A549 (cell line): ENCODE results near the gene AAR2. TPM values are rescaled to one million over a fixed set of nuclear protein-coding genes. Genes with fewer than 3 reads are reported as not detected.

Experiments used
- ATAC-seq, 2 experiments: fragments of 200-7000 bp in 1 of 2; fragments of >200 bp in 1 of 2; cut with Nextera tagmentation in 1 of 2; cut with Tn5 transposase in 1 of 2; 3 replicates each; pipeline versions ENCODE4 v1.8.0 to v1.9.1; 2018 to 2020; ENCODE audit warnings: mild to moderate bottlenecking in 1 of 2, moderate library complexity in 1 of 2
- CTCF ChIA-PET: fragments of 300-600 bp; sonication (Branson Sonifier 250); formaldehyde crosslinking; extraction: SDS; loops from one replicate; lab custom pipeline; 2021; ENCODE audit warnings: antibody characterized with exemption, inconsistent platforms; lab: Yijun Ruan, JAX
- POLR2A ChIA-PET: fragments of 350-600 bp; formaldehyde crosslinking; extraction: SDS; loops from one replicate; lab custom pipeline; 2021; ENCODE audit warnings: antibody characterized with exemption, inconsistent platforms; lab: Yijun Ruan, JAX
- DNase-seq, 2 experiments: peaks; one replicate each; pipeline versions ENCODE4 v3.0.0 to v3.0.0-alpha.2; 2011 to 2016; ENCODE audit warnings: low read depth in 1 of 2, low spot score in 1 of 2
- FAIRE-seq: peaks from 2 replicates; lab custom pipeline; 2011; peaks lifted over from hg19 to GRCh38; lab: Jason Lieb, UNC
- H3K27ac ChIP-seq, 2 experiments: fragments of >200 bp; sonication (Bioruptor Twin); formaldehyde crosslinking; 3 replicates each; pipeline ENCODE4 v1.5.1; 2016 to 2017
- H3K4me1 ChIP-seq: fragments of >200 bp; sonication (Bioruptor Twin); formaldehyde crosslinking; 3 replicates; pipeline ENCODE4 v1.6.1; 2016
- H3K4me2 ChIP-seq: fragments of >200 bp; sonication (Bioruptor Twin); formaldehyde crosslinking; 3 replicates; pipeline ENCODE4 v1.6.1; 2016
- H3K4me3 ChIP-seq: fragments of >200 bp; sonication (Bioruptor Twin); formaldehyde crosslinking; 3 replicates; pipeline ENCODE4 v1.5.1; 2016
- H3K9me3 ChIP-seq: fragments of >200 bp; sonication (Bioruptor Twin); formaldehyde crosslinking; 3 replicates; pipeline ENCODE4 v1.6.1; 2016
- ATOH8 ChIP-seq: fragments of 250-450 bp; sonication (Bioruptor Pico); IDR thresholded peaks from 2 replicates; pipeline ENCODE4 v1.5.0; 2020; ENCODE audit warnings: low read depth, mild to moderate bottlenecking, moderate library complexity
- CEBPB ChIP-seq, 2 experiments: fragments of >200 bp in 1 of 2; sonication (Bioruptor Twin) in 1 of 2; formaldehyde crosslinking in 1 of 2; IDR thresholded peaks; 2 replicates each; pipeline ENCODE4 v1.6.1; 2012 to 2016
- EHF ChIP-seq: fragments of 250-450 bp; sonication (Bioruptor Pico); IDR thresholded peaks from 2 replicates; pipeline ENCODE4 v1.5.0; 2020; ENCODE audit warnings: mild to moderate bottlenecking
- ELK1 ChIP-seq: fragments of 150-350 bp; IDR thresholded peaks from 2 replicates; pipeline ENCODE4 v1.6.1; 2014; ENCODE audit warnings: low read depth, mild to moderate bottlenecking, low read length
- FOSL2 ChIP-seq, 2 experiments: fragments of 450-650 bp in 1 of 2; fragments of >200 bp in 1 of 2; sonication (Bioruptor Twin) in 1 of 2; formaldehyde crosslinking; IDR thresholded peaks; 2 replicates each; pipeline versions ENCODE4 v1.5.0 to v1.6.1; 2016 to 2020; ENCODE audit warnings: mild to moderate bottlenecking in 1 of 2, moderate library complexity in 1 of 2
- HOXB5 ChIP-seq: fragments of 250-450 bp; sonication (Bioruptor Pico); IDR thresholded peaks from 2 replicates; pipeline ENCODE4 v1.5.0; 2020; ENCODE audit warnings: mild to moderate bottlenecking, moderate library complexity
- JUNB ChIP-seq: fragments of >200 bp; sonication (Bioruptor Twin); formaldehyde crosslinking; IDR thresholded peaks from 2 replicates; pipeline ENCODE4 v1.6.1; 2016
- MAZ ChIP-seq: fragments of 150-350 bp; IDR thresholded peaks from 2 replicates; pipeline ENCODE4 v1.6.1; 2014; ENCODE audit warnings: antibody characterized with exemption, low read depth, low read length, borderline replicate concordance
- MYC ChIP-seq: IDR thresholded peaks from 2 replicates; pipeline ENCODE4 v1.6.1; 2012; ENCODE audit warnings: mild to moderate bottlenecking, inconsistent platforms, low read length, improper control_type of control experiment, borderline replicate concordance
- NR3C1 ChIP-seq: fragments of >200 bp; sonication (Bioruptor Twin); formaldehyde crosslinking; IDR thresholded peaks from 3 replicates; pipeline ENCODE4 v1.6.1; 2017
- POLR2AphosphoS2 ChIP-seq: conservative IDR thresholded peaks from 2 replicates; pipeline ENCODE4 v1.6.1; 2012; ENCODE audit warnings: low read length, improper control_type of control experiment, inconsistent platforms
- RCOR1 ChIP-seq: fragments of 150-350 bp; IDR thresholded peaks from 2 replicates; pipeline ENCODE4 v1.6.1; 2014; ENCODE audit warnings: antibody characterized with exemption, low read length, low read depth
- REST ChIP-seq: fragments of 200-600 bp; sonication (generic); IDR thresholded peaks from 2 replicates; pipeline ENCODE4 v1.6.1; 2016; ENCODE audit warnings: antibody characterized with exemption, mild to moderate bottlenecking, moderate library complexity
- RFX5 ChIP-seq: fragments of 450-650 bp; IDR thresholded peaks from 2 replicates; pipeline ENCODE4 v1.7.1; 2014; ENCODE audit warnings: antibody characterized with exemption, mild to moderate bottlenecking, moderate library complexity
- SREBF2 ChIP-seq: fragments of 450-650 bp; IDR thresholded peaks from 2 replicates; pipeline ENCODE4 v1.6.1; 2014; ENCODE audit warnings: mild to moderate bottlenecking, moderate library complexity
- TFCP2L1 ChIP-seq: fragments of 250-450 bp; sonication (Bioruptor Pico); IDR thresholded peaks from 2 replicates; pipeline ENCODE4 v1.5.0; 2021; ENCODE audit warnings: mild to moderate bottlenecking
- TP53 ChIP-seq: fragments of 250-450 bp; sonication (Bioruptor Pico); IDR thresholded peaks from 2 replicates; pipeline ENCODE4 v1.5.0; 2021; ENCODE audit warnings: mild to moderate bottlenecking, moderate library complexity
- USF2 ChIP-seq: fragments of 450-650 bp; IDR thresholded peaks from 2 replicates; pipeline ENCODE4 v1.6.1; 2014; ENCODE audit warnings: antibody characterized with exemption
- ZC3H11A ChIP-seq: fragments of 450-650 bp; IDR thresholded peaks from 2 replicates; pipeline ENCODE4 v1.6.1; 2014; ENCODE audit warnings: antibody characterized with exemption, mild to moderate bottlenecking
- ZFP36 ChIP-seq: fragments of 450-650 bp; IDR thresholded peaks from 2 replicates; pipeline ENCODE4 v1.6.1; 2014; ENCODE audit warnings: borderline replicate concordance; ENCODE audit not compliant: partially characterized antibody
- ZNF302 ChIP-seq: fragments of 250-450 bp; sonication (Bioruptor Pico); IDR thresholded peaks from 2 replicates; pipeline ENCODE4 v1.9.0; 2021; ENCODE audit warnings: inconsistent platforms, mild to moderate bottlenecking, moderate library complexity
- WGBS: methylation state at CpG from one replicate; pipeline ENCODE4 v1.1.6; 2017; ENCODE audit errors: missing lambda C conversion rate; 5-methylcytosine and 5-hydroxymethylcytosine counted together
- polyA plus RNA-seq, 4 experiments: library from polyadenylated mRNA; depleted of rRNA in 3 of 4; stranded (reverse); fragments of >200 nt; fragmentation: RNase III in 1 of 4; extraction: RNeasy Plus Mini Kit Qiagen cat#74134 plus additional on column Dnase treatment in 1 of 4; gene quantifications; 2 replicates in 3 of 4; 3 replicates in 1 of 4; pipeline ENCODE4 v1.2.3, GENCODE V29; 2011 to 2017
- TF ChIP-seq, protein P1 (sequence below): fragments of >200 bp; sonication (Bioruptor Twin); formaldehyde crosslinking; IDR thresholded peaks from 3 replicates; pipeline ENCODE4 v1.6.1; 2016
- TF ChIP-seq, protein P2 (sequence below): IDR thresholded peaks from 2 replicates; pipeline ENCODE4 v1.6.1; 2012

The AAR2 gene
- polyA plus RNA-seq, 2 of the 4 experiments (the other 2 are of a cell fraction): 26.8 to 29.2 TPM

DNA sequence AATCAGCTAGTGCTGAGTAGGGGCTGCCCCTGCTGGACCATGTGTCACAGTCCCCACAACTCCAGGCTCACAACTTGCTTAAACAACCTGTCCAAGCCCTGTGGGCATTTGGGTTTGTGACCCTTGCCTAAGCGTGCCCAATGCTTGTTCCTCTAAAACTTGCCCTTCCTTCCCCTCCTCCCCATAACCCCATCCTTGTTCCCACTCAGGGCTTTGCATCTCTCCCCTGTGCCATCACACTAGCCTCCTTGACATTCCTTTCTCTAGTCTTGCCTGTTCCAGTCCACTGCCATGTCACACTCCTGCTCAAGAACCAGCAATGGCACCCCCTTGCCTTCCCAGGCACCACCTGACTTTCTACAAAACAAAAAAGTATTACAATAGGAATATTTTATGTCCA, 67.6 kb downstream of the AAR2 start:
- DNase-seq (no peak), FAIRE-seq (no peak), ATAC-seq (no peak)
- ChIA-PET POLR2A (no interaction called here), CTCF (interaction anchor here (1.4 kb wide), 1 partner anchor 53 kb away, joined by 4 read pairs; no protein-coding TSS in a partner anchor)
- no peak overlapping the region for H3K27ac ChIP-seq
- TF ChIP-seq TP53 (CRISPR knock-in tag) (no peak), RCOR1 (no peak), USF2 (no peak), FOSL2 (IDR thresholded peaks at IDR 0.05) (no peak), FOSL2 (CRISPR knock-in tag; IDR thresholded peaks at IDR 0.05) (no peak), ZNF302 (CRISPR knock-in tag) (no peak), EHF (CRISPR knock-in tag) (no peak), MAZ (no peak), ZC3H11A (no peak), REST (no peak), JUNB (no peak), HOXB5 (CRISPR knock-in tag) (no peak), SREBF2 (no peak), ZFP36 (no peak), NR3C1 (no peak), POLR2AphosphoS2 (no peak), RFX5 (no peak), TFCP2L1 (CRISPR knock-in tag) (no peak), MYC (no peak)
- H3K4me1 ChIP-seq: peaks cover 11% of the 10 kb centered on the region; the same call in 1 of the 3 replicates
- no peaks in the 10 kb centered on the region for H3K9me3 ChIP-seq
- H3K4me3 ChIP-seq: no peak overlapping the region
- H3K4me2 ChIP-seq: no peak overlapping the region
- 0% methylated on average over 1 of the region's 1 CpG for WGBS

DNA sequence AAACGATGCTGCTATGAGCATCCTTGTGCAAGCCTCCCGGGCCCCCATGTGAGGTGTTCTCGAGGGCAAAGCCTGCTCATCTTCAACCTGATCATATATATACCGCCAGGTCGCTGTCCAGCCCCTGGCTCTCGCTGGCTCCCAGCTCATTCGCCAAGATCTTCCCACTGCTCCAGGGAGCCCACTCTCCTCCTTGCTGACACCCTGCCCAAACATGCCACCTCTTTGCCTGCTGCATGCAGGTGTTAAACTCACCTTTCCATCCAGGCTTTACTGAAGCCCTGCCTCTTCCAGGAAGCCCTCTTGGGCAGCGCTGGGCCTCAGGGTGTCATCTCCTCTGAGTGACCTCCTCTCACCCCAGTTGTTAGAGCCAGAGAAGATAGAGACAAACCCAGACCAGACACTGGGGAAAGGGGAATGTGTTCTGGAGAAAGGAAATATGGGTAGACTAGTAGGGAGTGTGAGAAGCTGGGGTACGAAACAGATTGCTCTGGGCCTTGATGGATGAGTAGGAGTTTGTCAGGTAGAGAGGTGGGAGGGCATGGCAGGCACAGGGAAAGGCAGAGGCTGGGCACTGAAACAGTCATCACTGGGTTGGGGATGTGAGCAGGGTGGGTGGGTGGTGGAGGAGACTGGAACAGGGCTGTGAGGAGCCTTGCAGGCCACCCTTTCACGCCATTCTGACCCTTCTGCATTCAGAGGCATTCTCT, 68.7 kb downstream of the AAR2 start:
- Histone ChIP-seq H3K27ac (no peak overlapping the region), H3K9me3 (no peaks in the 10 kb centered on the region), H3K4me1 (peaks cover 11% of the 10 kb centered on the region; the same call in 1 of the 3 replicates), H3K4me2 (no peak overlapping the region), H3K4me3 (no peak overlapping the region)
- TF ChIP-seq, protein P1, sequence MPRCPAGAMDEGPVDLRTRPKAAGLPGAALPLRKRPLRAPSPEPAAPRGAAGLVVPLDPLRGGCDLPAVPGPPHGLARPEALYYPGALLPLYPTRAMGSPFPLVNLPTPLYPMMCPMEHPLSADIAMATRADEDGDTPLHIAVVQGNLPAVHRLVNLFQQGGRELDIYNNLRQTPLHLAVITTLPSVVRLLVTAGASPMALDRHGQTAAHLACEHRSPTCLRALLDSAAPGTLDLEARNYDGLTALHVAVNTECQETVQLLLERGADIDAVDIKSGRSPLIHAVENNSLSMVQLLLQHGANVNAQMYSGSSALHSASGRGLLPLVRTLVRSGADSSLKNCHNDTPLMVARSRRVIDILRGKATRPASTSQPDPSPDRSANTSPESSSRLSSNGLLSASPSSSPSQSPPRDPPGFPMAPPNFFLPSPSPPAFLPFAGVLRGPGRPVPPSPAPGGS: no peak
- TF ChIP-seq, protein P2, sequence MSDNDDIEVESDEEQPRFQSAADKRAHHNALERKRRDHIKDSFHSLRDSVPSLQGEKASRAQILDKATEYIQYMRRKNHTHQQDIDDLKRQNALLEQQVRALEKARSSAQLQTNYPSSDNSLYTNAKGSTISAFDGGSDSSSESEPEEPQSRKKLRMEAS: no peak
- TF ChIP-seq ATOH8 (CRISPR knock-in tag) (no peak), CEBPB (IDR thresholded peaks at IDR 0.05) (no peak), ELK1 (no peak), REST (peak; percentile 36; the same call in 1 of the 2 replicates)
- FAIRE-seq: no peak
- 39% methylated on average over 10 of the region's 10 CpGs for WGBS
- ChIA-PET CTCF (no interaction called here), POLR2A (no interaction called here)
- ATAC-seq: peak in 1 of 2 experiments; percentile 13; a peak in 1 of 6 replicates
- DNase-seq: no peak
